HG02610 (cell line): ENCODE measurements around the gene FAM114A1.
"Not testable (repeated sequence)": the region's sequence is repeated elsewhere in the genome, so short reads cannot be mapped to it uniquely, and the experiment has no call there.

Source experiments
- ATAC-seq: cut with Tn5 transposase; IDR thresholded peaks from one replicate; pipeline ENCODE4 v1.9.1; 2021; ENCODE audit warnings: mild to moderate bottlenecking, moderate library complexity; ENCODE audit not compliant: unreplicated experiment

Gene FAM114A1

GRCh38 chr4:38959248-38959647 is 91.6 kb downstream of the FAM114A1 start:
- ATAC-seq: not testable (repeated sequence)

GRCh38 chr4:38964942-38965775 is 97.6 kb downstream of the FAM114A1 start:
- ATAC-seq: no peak

- ATAC-seq: no peak
Measured at GRCh38 chr4:38965866-38966265, 98.3 kb downstream of the FAM114A1 start.

- ATAC-seq: no peak
Measured at GRCh38 chr4:38967260-38968095, 99.9 kb downstream of the FAM114A1 start.

GRCh38 chr4:38968668-38969067 is 101.1 kb downstream of the FAM114A1 start:
- no peak for ATAC-seq

- no peak for ATAC-seq
Measured at GRCh38 chr4:38976308-38976707, 108.7 kb downstream of the FAM114A1 start.

- ATAC-seq: no peak
Measured at GRCh38 chr4:38979081-38979480, 111.5 kb downstream of the FAM114A1 start.

GRCh38 chr4:38979511-38980230 is 112.1 kb downstream of the FAM114A1 start:
- no peak for ATAC-seq

GRCh38 chr4:38980903-38981676 is 113.5 kb downstream of the FAM114A1 start:
- peak; percentile 38 for ATAC-seq

GRCh38 chr4:38982361-38983095 is 114.9 kb downstream of the FAM114A1 start:
- ATAC-seq: no peak

- no peak for ATAC-seq
Measured at GRCh38 chr4:38983291-38983690, 115.7 kb downstream of the FAM114A1 start.

- no peak for ATAC-seq
Measured at GRCh38 chr4:38983787-38984598, 116.4 kb downstream of the FAM114A1 start.

GRCh38 chr4:38985410-38986100 is 117.9 kb downstream of the FAM114A1 start:
- no peak for ATAC-seq

GRCh38 chr4:38987491-38987890 is 119.9 kb downstream of the FAM114A1 start:
- no peak for ATAC-seq

- ATAC-seq: not testable (repeated sequence)
Measured at GRCh38 chr4:38988353-38988752, 120.7 kb downstream of the FAM114A1 start.

GRCh38 chr4:38989487-38989886 is 121.9 kb downstream of the FAM114A1 start:
- no peak for ATAC-seq

GRCh38 chr4:38990241-38990640 is 122.6 kb downstream of the FAM114A1 start:
- no peak for ATAC-seq

- no peak for ATAC-seq
Measured at GRCh38 chr4:38993683-38994082, 126.1 kb downstream of the FAM114A1 start.
